A549 treated with RU486 at 1 μM for 4 hours (cell line): ENCODE data around the gene EHD2. TPM values are rescaled to one million over a fixed set of nuclear protein-coding genes. Genes with fewer than 3 reads are reported as not detected.

ENCODE experiments used
- total RNA-seq: library from RNA; stranded (reverse); fragments of 200-300 nt; extraction: Qiagen RNA extraction; gene quantifications from 5 replicates; pipeline ENCODE4 v1.2.3, GENCODE V29; 2022; ENCODE audit warnings: low read depth

Gene EHD2
- 107 to 145 TPM (median 121 TPM) in 5 replicates for total RNA-seq

GRCh38 chr19:47713046-47714021 lies at the start of gene EHD2:
Gene EHD2, plus strand, starts transcription at chr19:47713422. Its CDS starts 3,191 bp downstream, at chr19:47716613.

GRCh38 chr19:47745010-47745901 lies 32.0 kb downstream of the EHD2 start, which contains the start of gene NOP53:
Gene NOP53, plus strand, starts transcription at chr19:47745546. Its CDS starts 14 bp downstream, at chr19:47745560.

GRCh38 chr19:47778049-47778953 lies 65.1 kb downstream of the EHD2 start, which contains the start of gene SELENOW:
Gene SELENOW, plus strand, starts transcription at chr19:47778703. Its CDS starts 83 bp downstream, at chr19:47778786.

Other genes with a start within 250 kb of the EHD2 start
- gene SLC8A2, start 241.5 kb upstream of the EHD2 start, total RNA-seq = 0.26 to 0.44 TPM (median 0.35 TPM) in 5 replicates
- 16.1 to 27.2 TPM (median 20.3 TPM) in 5 replicates for gene KPTN, start 229.2 kb upstream of the EHD2 start, total RNA-seq
- 79.9 to 112 TPM (median 91.8 TPM) in 5 replicates for gene NAPA, start 198.4 kb upstream of the EHD2 start, total RNA-seq
- gene ZNF541, start 140.3 kb upstream of the EHD2 start, total RNA-seq = not detected in 5 replicates
- gene BICRA, start 104.3 kb upstream of the EHD2 start, total RNA-seq = 10.4 to 16.1 TPM (median 13.6 TPM) in 5 replicates
- 248 to 294 TPM (median 261 TPM) in 5 replicates for gene NOP53, start 32.1 kb downstream of the EHD2 start, total RNA-seq
- 88.7 to 160 TPM (median 151 TPM) in 5 replicates for gene SELENOW, start 65.3 kb downstream of the EHD2 start, total RNA-seq
- gene TPRX1, start 91.1 kb downstream of the EHD2 start, total RNA-seq = not detected in 5 replicates
- gene CRX, start 108.5 kb downstream of the EHD2 start, total RNA-seq = not detected in 5 replicates
- gene TPRX2, start 145.8 kb downstream of the EHD2 start, total RNA-seq = not detected in 5 replicates
- gene SULT2A1, start 172.9 kb downstream of the EHD2 start, total RNA-seq = not detected in 5 replicates